ENCODE measurements around the gene FICD.
A peak's percentile ranks its signal among the peaks of the same experiment; 100 is the strongest.
"Not testable (repeated sequence)": the region's sequence is repeated elsewhere in the genome, so short reads cannot be mapped to it uniquely, and the experiment has no call there.

The FICD gene

GRCh38 chr12:108514973-108515814 is at the start of gene FICD:
Gene FICD, plus strand, starts transcription at chr12:108515277. Its CDS starts 1,696 bp downstream, at chr12:108516973.
- DNase-seq, result peak; percentile 100

- DNase-seq, result no peak
Measured at GRCh38 chr12:108465417-108465816, 49.7 kb upstream of the FICD start.

GRCh38 chr12:108468196-108468968 is 46.7 kb upstream of the FICD start:
- DNase-seq, result no peak

DNA sequence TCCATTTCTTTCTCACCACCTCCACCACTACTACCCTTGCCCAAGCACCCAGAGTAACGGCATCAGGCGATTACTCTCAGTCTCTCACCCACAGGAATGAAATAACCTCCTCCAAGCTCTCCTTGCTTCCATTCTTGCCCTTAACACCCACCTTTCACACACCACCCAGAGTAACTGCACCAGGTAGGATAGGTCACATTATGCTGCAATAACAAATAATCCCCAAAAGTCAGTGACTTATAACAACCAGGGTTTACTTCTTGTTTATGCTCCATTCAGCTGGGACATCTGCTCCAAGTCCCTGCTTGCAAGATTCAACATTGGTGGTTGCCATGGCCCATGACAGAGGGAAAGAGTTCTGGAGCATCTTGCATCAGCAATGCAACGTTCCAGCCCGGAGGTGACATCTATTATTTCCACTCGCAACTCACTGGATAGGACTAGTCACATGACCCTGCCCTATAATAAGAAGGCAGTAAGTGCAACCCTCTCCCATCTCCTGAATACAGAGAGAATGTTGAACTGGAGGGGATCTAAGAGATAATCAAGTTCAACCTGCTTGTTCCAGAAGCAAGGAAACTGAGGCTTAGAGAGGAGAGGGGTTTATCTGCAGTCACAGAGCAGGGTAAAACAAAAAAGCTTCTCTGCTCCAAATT is 41.5 kb upstream of the FICD start:
- no peak for DNase-seq

GRCh38 chr12:108475396-108475795 is 39.7 kb upstream of the FICD start:
- DNase-seq, result no peak

- peak; percentile 33 for DNase-seq
Measured at GRCh38 chr12:108477055-108477880, 37.8 kb upstream of the FICD start.

GRCh38 chr12:108477881-108478259 is 37.2 kb upstream of the FICD start:
- no peak for DNase-seq

GRCh38 chr12:108478611-108479206 is 36.4 kb upstream of the FICD start:
- no peak for DNase-seq

- no peak for DNase-seq
Measured at GRCh38 chr12:108479364-108480070, 35.6 kb upstream of the FICD start.

GRCh38 chr12:108482717-108483212 is 32.3 kb upstream of the FICD start:
- no peak for DNase-seq

- no peak for DNase-seq
Measured at GRCh38 chr12:108483213-108484059, 31.6 kb upstream of the FICD start.

DNA sequence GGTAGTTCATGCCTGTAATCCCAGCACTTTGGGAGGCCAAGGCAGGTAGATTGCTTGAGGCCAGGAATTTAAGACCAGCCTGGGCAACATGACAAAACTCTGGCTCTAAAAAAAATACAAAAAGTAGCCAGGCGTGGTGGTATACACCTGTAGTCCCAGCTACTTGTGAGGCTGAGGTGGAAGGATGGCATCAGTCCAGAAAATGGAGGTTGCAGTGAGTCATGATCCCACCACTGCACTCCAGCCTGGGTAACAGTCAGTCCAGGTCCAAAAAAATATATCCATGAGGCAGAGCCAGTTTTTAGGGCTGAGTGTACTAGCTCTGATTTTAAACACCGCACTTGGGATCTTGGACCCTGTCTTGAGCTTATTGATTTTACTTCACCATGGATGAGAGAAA is 30.6 kb upstream of the FICD start:
- no peak for DNase-seq

GRCh38 chr12:108484845-108485244 is 30.2 kb upstream of the FICD start:
- DNase-seq, result no peak

GRCh38 chr12:108485371-108485770 is 29.7 kb upstream of the FICD start:
- not testable (repeated sequence) for DNase-seq

DNA sequence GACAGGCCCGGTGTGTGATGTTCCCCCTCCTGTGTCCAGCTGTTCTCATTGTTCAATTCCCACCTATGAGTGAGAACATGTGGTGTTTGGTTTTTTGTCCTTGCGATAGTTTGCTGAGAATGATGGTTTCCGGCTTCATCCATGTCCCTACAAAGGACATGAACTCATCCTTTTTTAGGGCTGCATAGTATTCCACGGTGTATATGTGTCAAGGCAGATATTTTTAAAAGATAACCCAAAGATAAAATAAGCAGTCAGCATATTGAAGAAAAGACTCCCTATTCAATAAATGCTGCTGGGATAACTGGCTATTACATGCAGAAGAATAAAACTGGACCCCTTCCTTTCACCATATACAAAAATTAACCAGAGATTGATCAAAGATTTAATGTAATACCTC is 28.0 kb upstream of the FICD start:
- DNase-seq, result not testable (repeated sequence)

GRCh38 chr12:108491256-108491655 is 23.8 kb upstream of the FICD start:
- DNase-seq, result no peak

GRCh38 chr12:108495054-108495453 is 20.0 kb upstream of the FICD start:
- no peak for DNase-seq

DNA sequence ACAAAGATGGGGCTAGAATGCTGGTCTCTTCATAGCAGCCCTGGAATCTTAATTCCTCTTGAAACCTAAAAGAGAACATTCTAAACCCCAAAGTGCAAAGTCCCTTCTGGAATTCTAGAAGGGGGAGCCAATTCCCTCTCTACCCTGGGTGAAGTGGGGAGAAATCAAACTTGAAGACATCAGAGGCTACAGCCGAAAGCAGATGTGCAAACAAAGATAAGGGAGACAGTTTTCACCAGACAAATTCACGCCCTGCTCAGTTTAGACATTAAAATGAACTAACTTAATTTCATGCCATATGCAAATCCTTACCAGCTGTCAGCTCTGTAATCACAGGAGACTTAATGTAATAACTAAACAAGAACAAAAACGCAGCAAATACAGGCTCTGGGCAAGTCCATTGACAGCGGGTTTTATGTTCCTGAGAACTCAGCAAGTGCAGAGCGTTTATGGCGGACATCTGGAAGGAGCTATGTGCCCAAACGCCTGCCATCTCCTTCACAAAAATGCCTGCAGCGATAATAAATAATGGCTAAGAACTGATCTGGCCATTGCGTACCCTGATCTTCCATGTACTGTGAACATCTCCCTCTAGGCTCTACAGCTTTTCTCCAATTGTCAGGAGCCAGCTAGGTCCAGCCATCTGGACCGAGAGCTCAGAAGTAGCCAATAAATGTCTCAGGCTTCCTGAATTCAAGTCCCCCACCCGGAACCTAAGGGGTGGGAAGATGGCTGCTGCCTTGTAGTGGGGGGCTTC is 19.1 kb upstream of the FICD start:
- no peak for DNase-seq

- no peak for DNase-seq
Measured at GRCh38 chr12:108498136-108498535, 16.9 kb upstream of the FICD start.

- DNase-seq, result no peak
Measured at GRCh38 chr12:108502922-108503321, 12.2 kb upstream of the FICD start.

All from NCI-H774 (cell line).